ENCODE measurements around the gene USP17L5. TPM values are rescaled to one million over a fixed set of nuclear protein-coding genes. Genes with fewer than 3 reads are reported as not detected.
"Not testable (repeated sequence)": the region's sequence is repeated elsewhere in the genome, so short reads cannot be mapped to it uniquely, and the experiment has no call there.

USP17L5 gene, protein sequence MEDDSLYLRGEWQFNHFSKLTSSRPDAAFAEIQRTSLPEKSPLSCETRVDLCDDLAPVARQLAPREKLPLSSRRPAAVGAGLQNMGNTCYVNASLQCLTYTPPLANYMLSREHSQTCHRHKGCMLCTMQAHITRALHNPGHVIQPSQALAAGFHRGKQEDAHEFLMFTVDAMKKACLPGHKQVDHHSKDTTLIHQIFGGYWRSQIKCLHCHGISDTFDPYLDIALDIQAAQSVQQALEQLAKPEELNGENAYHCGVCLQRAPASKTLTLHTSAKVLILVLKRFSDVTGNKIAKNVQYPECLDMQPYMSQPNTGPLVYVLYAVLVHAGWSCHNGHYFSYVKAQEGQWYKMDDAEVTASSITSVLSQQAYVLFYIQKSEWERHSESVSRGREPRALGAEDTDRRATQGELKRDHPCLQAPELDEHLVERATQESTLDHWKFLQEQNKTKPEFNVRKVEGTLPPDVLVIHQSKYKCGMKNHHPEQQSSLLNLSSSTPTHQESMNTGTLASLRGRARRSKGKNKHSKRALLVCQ
- not detected for total RNA-seq
- long read RNA-seq = 0 reads

DNA sequence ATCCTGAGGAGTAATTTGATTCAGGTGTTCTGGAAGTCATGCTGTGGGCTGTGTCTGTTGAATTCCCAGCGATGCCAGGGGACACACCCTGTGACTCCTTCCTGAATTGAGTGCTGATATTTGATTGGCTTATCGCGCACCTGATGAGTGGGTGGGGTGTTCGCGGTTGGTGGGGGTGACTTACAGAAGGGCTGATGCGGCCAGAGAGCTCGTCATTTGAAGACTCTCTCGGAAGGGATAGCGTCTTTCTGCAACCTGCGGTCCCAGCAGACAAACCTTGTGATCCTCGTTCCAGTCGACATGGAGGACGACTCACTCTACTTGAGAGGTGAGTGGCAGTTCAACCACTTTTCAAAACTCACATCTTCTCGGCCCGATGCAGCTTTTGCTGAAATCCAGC lies at the start of gene USP17L5:
TSS of gene USP17L5 (plus strand) at position 301 of the 400 bp plus-strand sequence. CDS start at position 301, 0 bp downstream.
- H3K36me3 ChIP-seq; H3K27me3 ChIP-seq (ENCODE audit: low read depth); H3K4me1 ChIP-seq; H3K4me3 ChIP-seq; H3K27ac ChIP-seq; intact Hi-C loops (cut with DNase I); ATAC-seq; H3K9me3 ChIP-seq; DNase-seq: not testable (repeated sequence)

GRCh38 chr4:9324191-9324590 lies 15.0 kb upstream of the USP17L5 start:
- H3K4me3 ChIP-seq; H3K9me3 ChIP-seq; ATAC-seq; DNase-seq; intact Hi-C loops (cut with DNase I); H3K27me3 ChIP-seq (ENCODE audit: low read depth); H3K36me3 ChIP-seq; H3K27ac ChIP-seq; H3K4me1 ChIP-seq: not testable (repeated sequence)

DNA sequence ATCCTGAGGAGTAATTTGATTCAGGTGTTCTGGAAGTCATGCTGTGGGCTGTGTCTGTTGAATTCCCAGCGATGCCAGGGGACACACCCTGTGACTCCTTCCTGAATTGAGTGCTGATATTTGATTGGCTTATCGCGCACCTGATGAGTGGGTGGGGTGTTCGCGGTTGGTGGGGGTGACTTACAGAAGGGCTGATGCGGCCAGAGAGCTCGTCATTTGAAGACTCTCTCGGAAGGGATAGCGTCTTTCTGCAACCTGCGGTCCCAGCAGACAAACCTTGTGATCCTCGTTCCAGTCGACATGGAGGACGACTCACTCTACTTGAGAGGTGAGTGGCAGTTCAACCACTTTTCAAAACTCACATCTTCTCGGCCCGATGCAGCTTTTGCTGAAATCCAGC lies 14.3 kb upstream of the USP17L5 start, which contains the start of gene USP17L24:
TSS of gene USP17L24 (plus strand) at position 301 of the 400 bp plus-strand sequence. CDS start at position 301, 0 bp downstream.
- intact Hi-C loops (cut with DNase I); H3K4me1 ChIP-seq; H3K27me3 ChIP-seq (ENCODE audit: low read depth); H3K9me3 ChIP-seq; ATAC-seq; DNase-seq; H3K36me3 ChIP-seq; H3K4me3 ChIP-seq; H3K27ac ChIP-seq: not testable (repeated sequence)

DNA sequence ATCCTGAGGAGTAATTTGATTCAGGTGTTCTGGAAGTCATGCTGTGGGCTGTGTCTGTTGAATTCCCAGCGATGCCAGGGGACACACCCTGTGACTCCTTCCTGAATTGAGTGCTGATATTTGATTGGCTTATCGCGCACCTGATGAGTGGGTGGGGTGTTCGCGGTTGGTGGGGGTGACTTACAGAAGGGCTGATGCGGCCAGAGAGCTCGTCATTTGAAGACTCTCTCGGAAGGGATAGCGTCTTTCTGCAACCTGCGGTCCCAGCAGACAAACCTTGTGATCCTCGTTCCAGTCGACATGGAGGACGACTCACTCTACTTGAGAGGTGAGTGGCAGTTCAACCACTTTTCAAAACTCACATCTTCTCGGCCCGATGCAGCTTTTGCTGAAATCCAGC lies 9.6 kb upstream of the USP17L5 start, which contains the start of gene USP17L25:
TSS of gene USP17L25 (plus strand) at position 301 of the 400 bp plus-strand sequence. CDS start at position 301, 0 bp downstream.
- H3K27ac ChIP-seq; H3K36me3 ChIP-seq; ATAC-seq; H3K9me3 ChIP-seq; H3K27me3 ChIP-seq (ENCODE audit: low read depth); H3K4me1 ChIP-seq; DNase-seq; H3K4me3 ChIP-seq; intact Hi-C loops (cut with DNase I): not testable (repeated sequence)

- H3K27me3 ChIP-seq (ENCODE audit: low read depth); DNase-seq; H3K4me1 ChIP-seq; H3K4me3 ChIP-seq; H3K9me3 ChIP-seq; ATAC-seq; H3K27ac ChIP-seq; intact Hi-C loops (cut with DNase I); H3K36me3 ChIP-seq: not testable (repeated sequence)
Observed at GRCh38 chr4:9334358-9334757, 4.8 kb upstream of the USP17L5 start, which contains the start of gene USP17L26. Gene USP17L26 (plus strand): TSS chr4:9334658. CDS start chr4:9334658, 0 bp downstream.

DNA sequence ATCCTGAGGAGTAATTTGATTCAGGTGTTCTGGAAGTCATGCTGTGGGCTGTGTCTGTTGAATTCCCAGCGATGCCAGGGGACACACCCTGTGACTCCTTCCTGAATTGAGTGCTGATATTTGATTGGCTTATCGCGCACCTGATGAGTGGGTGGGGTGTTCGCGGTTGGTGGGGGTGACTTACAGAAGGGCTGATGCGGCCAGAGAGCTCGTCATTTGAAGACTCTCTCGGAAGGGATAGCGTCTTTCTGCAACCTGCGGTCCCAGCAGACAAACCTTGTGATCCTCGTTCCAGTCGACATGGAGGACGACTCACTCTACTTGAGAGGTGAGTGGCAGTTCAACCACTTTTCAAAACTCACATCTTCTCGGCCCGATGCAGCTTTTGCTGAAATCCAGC lies 4.6 kb downstream of the USP17L5 start, which contains the start of gene USP17L27:
TSS of gene USP17L27 (plus strand) at position 301 of the 400 bp plus-strand sequence. CDS start at position 301, 0 bp downstream.
- H3K27ac ChIP-seq; DNase-seq; H3K4me3 ChIP-seq; H3K4me1 ChIP-seq; H3K27me3 ChIP-seq (ENCODE audit: low read depth); ATAC-seq; intact Hi-C loops (cut with DNase I); H3K9me3 ChIP-seq; H3K36me3 ChIP-seq: not testable (repeated sequence)

GRCh38 chr4:9348593-9348992 lies 9.4 kb downstream of the USP17L5 start, which contains the start of gene USP17L28:
Gene USP17L28 (plus strand): TSS chr4:9348893. CDS start chr4:9348893, 0 bp downstream.
- DNase-seq; H3K9me3 ChIP-seq; intact Hi-C loops (cut with DNase I); H3K4me1 ChIP-seq; H3K36me3 ChIP-seq; H3K4me3 ChIP-seq; H3K27me3 ChIP-seq (ENCODE audit: low read depth); H3K27ac ChIP-seq; ATAC-seq: not testable (repeated sequence)

GRCh38 chr4:9350866-9351265 lies 11.7 kb downstream of the USP17L5 start:
- DNase-seq; H3K27me3 ChIP-seq (ENCODE audit: low read depth); H3K4me3 ChIP-seq; H3K36me3 ChIP-seq; H3K9me3 ChIP-seq; intact Hi-C loops (cut with DNase I); ATAC-seq; H3K27ac ChIP-seq; H3K4me1 ChIP-seq: not testable (repeated sequence)

- H3K9me3 ChIP-seq; H3K27me3 ChIP-seq (ENCODE audit: low read depth); ATAC-seq: not testable (repeated sequence)
Observed at GRCh38 chr4:9353338-9353737, 14.1 kb downstream of the USP17L5 start, which contains the start of gene USP17L29. Gene USP17L29 (plus strand): TSS chr4:9353638. CDS start chr4:9353638, 0 bp downstream.

DNA sequence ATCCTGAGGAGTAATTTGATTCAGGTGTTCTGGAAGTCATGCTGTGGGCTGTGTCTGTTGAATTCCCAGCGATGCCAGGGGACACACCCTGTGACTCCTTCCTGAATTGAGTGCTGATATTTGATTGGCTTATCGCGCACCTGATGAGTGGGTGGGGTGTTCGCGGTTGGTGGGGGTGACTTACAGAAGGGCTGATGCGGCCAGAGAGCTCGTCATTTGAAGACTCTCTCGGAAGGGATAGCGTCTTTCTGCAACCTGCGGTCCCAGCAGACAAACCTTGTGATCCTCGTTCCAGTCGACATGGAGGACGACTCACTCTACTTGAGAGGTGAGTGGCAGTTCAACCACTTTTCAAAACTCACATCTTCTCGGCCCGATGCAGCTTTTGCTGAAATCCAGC lies 23.6 kb downstream of the USP17L5 start, which contains the start of gene USP17L30:
TSS of gene USP17L30 (plus strand) at position 301 of the 400 bp plus-strand sequence. CDS start at position 301, 0 bp downstream.
- intact Hi-C loops (cut with DNase I); ATAC-seq; H3K9me3 ChIP-seq; H3K27me3 ChIP-seq (ENCODE audit: low read depth); DNase-seq; H3K4me1 ChIP-seq; H3K36me3 ChIP-seq; H3K4me3 ChIP-seq; H3K27ac ChIP-seq: not testable (repeated sequence)

More at GRCh38 chr4:9353338-9353737, 14.1 kb downstream of the USP17L5 start, which contains the start of gene USP17L29:
- H3K4me3 ChIP-seq; DNase-seq; intact Hi-C loops (cut with DNase I); H3K4me1 ChIP-seq; H3K27ac ChIP-seq; H3K36me3 ChIP-seq: not testable (repeated sequence)

DNA sequence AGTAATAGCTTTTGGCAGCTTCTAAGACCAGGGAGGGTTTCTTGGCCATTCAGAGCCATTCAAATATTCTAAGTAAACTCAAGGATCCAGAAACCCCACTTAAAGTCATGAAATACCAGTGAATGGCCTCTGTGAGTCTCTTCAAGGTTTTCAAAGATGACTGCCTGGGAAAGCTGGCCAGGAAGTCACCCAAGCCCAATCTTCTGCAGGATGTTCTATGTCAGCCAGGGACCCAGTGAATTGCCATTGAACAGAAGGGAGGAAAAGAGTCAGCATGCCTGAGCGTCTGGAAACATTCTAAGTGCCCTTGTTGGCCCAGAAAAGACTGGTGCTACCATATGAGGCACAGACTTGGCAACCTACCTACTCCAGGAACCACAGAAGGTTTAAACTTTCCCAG lies 40.7 kb downstream of the USP17L5 start:
- H3K9me3 ChIP-seq; H3K27me3 ChIP-seq (ENCODE audit: low read depth); DNase-seq; intact Hi-C loops (cut with DNase I); H3K4me3 ChIP-seq; H3K27ac ChIP-seq; H3K36me3 ChIP-seq; H3K4me1 ChIP-seq; ATAC-seq: not testable (repeated sequence)
